Measurements from ENCODE around the gene HSPB1. TPM values are rescaled to one million over a fixed set of nuclear protein-coding genes. Genes with fewer than 3 reads are reported as not detected.
"Not testable (repeated sequence)": the region's sequence is repeated elsewhere in the genome, so short reads cannot be mapped to it uniquely, and the experiment has no call there.

HSPB1 gene
- total and polyA plus RNA-seq, 8 donors: 21.8 to 2,297 (median 429) TPM

GRCh38 chr7:76291351-76292212, 10.9 kb upstream of the HSPB1 start:
- H3K4me3 ChIP-seq: peak overlapping the region; percentile 26 to 38 (median 33)
- H3K27me3 ChIP-seq: no peaks in the 10 kb centered on the region
- intact Hi-C loops (cut with DNase I; ENCODE audit: low total_unique reads): no loop called here
- TF ChIP-seq POLR2AphosphoS5 (IDR thresholded peaks at IDR 0.05): peak; percentile 42 to 89 (median 47)
- no peak for TF ChIP-seq EP300 (IDR thresholded peaks at IDR 0.05)
- peak in 6 of 7 experiments; percentile 53 to 100 (median 98) for TF ChIP-seq CTCF (IDR thresholded peaks at IDR 0.05)
- no peak for TF ChIP-seq POLR2A (IDR thresholded peaks at IDR 0.05)
- no peaks in the 10 kb centered on the region for H3K9me3 ChIP-seq
- 12 to 17% (median 13%) methylated on average over 29 to 30 of the region's 30 CpGs for WGBS, 5 donors
- no peaks in the 10 kb centered on the region for H3K36me3 ChIP-seq
- H3K4me1 ChIP-seq: peaks cover 47 to 58% (median 55%) of the 10 kb centered on the region in 4 donors
- peak overlapping the region; percentile 80 to 99 (median 93) for H3K27ac ChIP-seq
- peak; percentile 91 to 96 for DNase-seq

- no peak for DNase-seq
- H3K27ac ChIP-seq: peak overlapping the region; percentile 80 to 99 (median 93)
- 2 to 15% (median 8%) methylated on average over 5 of the region's 5 CpGs for WGBS, 5 donors
- TF ChIP-seq POLR2AphosphoS5 (IDR thresholded peaks at IDR 0.05): no peak
- no peak for TF ChIP-seq CTCF (IDR thresholded peaks at IDR 0.05)
- TF ChIP-seq EP300 (IDR thresholded peaks at IDR 0.05): no peak
- no peaks in the 10 kb centered on the region for H3K9me3 ChIP-seq
- no peaks in the 10 kb centered on the region for H3K27me3 ChIP-seq
- intact Hi-C loops (cut with DNase I; ENCODE audit: low total_unique reads): no loop called here
- no peaks in the 10 kb centered on the region for H3K36me3 ChIP-seq
- H3K4me3 ChIP-seq: peak overlapping the region; percentile 26 to 38 (median 33)
- H3K4me1 ChIP-seq: peaks cover 54 to 64% (median 61%) of the 10 kb centered on the region in 4 donors
These were observed 10.3 kb upstream of the HSPB1 start for GRCh38 chr7:76292213-76292573.

GRCh38 chr7:76292911-76293310, 9.6 kb upstream of the HSPB1 start:
- H3K4me3 ChIP-seq; H3K9me3 ChIP-seq; H3K36me3 ChIP-seq; intact Hi-C loops (cut with DNase I; ENCODE audit: low total_unique reads); DNase-seq; H3K27me3 ChIP-seq: not testable (repeated sequence)
- Histone ChIP-seq H3K27ac (peak overlapping the region; percentile 6 to 99 (median 93)), H3K4me1 (peaks cover 60 to 71% (median 68%) of the 10 kb centered on the region in 4 donors)
- WGBS, 5 donors: 76 to 87% (median 84%) methylated on average over 5 of the region's 5 CpGs

- peaks cover 60 to 71% (median 68%) of the 10 kb centered on the region in 4 donors for H3K4me1 ChIP-seq
- intact Hi-C loops (cut with DNase I; ENCODE audit: low total_unique reads): no loop called here
- H3K9me3 ChIP-seq: no peaks in the 10 kb centered on the region
- H3K27me3 ChIP-seq: no peaks in the 10 kb centered on the region
- peak overlapping the region in 4 of 5 donors; percentile 87 to 99 (median 94) for H3K27ac ChIP-seq
- H3K4me3 ChIP-seq: no peak overlapping the region
- TF ChIP-seq POLR2AphosphoS5 (IDR thresholded peaks at IDR 0.05) (peak in 1 of 3 donors; percentile 22), POLR2A (IDR thresholded peaks at IDR 0.05) (no peak)
- DNase-seq: no peak
- no peaks in the 10 kb centered on the region for H3K36me3 ChIP-seq
- WGBS, 5 donors: 74 to 86% (median 84%) methylated on average over 8 of the region's 8 CpGs
These were observed 9.0 kb upstream of the HSPB1 start for GRCh38 chr7:76293407-76293901.

GRCh38 chr7:76294344-76295024, 8.0 kb upstream of the HSPB1 start:
- Histone ChIP-seq H3K9me3 (no peaks in the 10 kb centered on the region), H3K27ac (peak overlapping the region; percentile 83 to 99 (median 93)), H3K27me3 (no peaks in the 10 kb centered on the region), H3K4me3 (peak overlapping the region in 3 of 4 donors; percentile 9 to 21 (median 17)), H3K4me1 (peaks cover 60 to 73% (median 69%) of the 10 kb centered on the region in 4 donors), H3K36me3 (no peaks in the 10 kb centered on the region)
- WGBS, 5 donors: 16 to 37% (median 23%) methylated on average over 16 to 20 of the region's 20 CpGs
- TF ChIP-seq POLR2A (IDR thresholded peaks at IDR 0.05): no peak
- no peak for TF ChIP-seq EP300 (IDR thresholded peaks at IDR 0.05)
- TF ChIP-seq CTCF (IDR thresholded peaks at IDR 0.05): no peak
- TF ChIP-seq POLR2AphosphoS5 (IDR thresholded peaks at IDR 0.05): peak; percentile 20 to 93 (median 84)
- intact Hi-C loops (cut with DNase I; ENCODE audit: low total_unique reads): no loop called here
- DNase-seq: peak; percentile 96 to 97
